Measurements from ENCODE around the gene BRD7.

Gene BRD7

DNA sequence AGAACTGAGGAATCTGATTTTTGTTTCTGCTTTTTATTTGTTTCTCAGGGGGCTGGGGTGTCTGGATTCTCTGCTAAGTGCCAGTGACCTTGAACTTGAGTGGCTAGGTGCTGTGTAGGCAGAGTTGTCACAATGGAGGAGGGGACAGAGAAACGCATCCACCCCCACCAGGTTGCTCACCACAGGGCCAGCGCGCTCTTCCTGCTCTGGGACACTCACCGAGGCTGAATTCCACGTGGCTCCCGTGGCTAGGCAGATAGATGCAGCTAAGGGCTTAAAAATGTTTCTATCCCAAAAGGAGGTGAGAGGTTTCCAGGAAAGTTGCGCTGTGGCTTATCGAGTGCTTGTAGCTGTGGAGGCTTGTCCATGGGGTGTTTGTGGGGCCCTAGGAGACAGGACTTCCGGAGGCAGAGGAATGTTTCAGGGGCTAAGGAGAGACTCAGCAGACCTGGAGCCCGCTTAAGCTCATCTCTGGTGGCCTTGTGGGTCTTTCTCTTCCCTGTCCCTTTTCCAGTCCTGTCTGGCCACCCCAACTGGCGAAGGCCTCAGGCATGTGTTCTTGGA, 65.7 kb downstream of the BRD7 start:
- no peak for DNase-seq

DNA sequence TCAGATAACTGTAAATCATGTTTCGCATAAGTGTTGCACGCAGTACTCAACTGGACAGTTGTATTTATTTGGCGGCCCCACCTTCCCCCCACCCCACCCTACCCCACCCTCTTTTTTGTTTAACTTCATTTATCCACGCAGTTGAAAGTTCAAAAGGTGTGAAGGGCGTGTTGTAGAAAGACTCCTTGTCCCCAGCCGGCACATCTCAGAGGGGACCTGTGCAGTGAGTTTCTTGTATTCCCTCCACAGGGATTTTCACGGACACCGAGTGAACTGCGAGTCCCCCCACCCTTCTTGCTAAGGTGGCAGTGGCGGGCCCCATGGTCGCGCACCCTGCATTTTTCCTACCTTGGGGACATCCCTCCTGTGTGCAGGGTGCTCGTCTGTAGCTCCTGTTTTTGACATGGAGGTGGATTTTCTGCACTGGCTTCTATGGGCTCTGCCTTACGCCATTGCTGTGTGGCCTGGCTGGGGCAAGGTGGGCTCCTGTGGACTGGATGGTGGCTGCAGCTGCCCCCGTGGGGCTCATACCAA, 66.2 kb downstream of the BRD7 start:
- DNase-seq: no peak

DNA sequence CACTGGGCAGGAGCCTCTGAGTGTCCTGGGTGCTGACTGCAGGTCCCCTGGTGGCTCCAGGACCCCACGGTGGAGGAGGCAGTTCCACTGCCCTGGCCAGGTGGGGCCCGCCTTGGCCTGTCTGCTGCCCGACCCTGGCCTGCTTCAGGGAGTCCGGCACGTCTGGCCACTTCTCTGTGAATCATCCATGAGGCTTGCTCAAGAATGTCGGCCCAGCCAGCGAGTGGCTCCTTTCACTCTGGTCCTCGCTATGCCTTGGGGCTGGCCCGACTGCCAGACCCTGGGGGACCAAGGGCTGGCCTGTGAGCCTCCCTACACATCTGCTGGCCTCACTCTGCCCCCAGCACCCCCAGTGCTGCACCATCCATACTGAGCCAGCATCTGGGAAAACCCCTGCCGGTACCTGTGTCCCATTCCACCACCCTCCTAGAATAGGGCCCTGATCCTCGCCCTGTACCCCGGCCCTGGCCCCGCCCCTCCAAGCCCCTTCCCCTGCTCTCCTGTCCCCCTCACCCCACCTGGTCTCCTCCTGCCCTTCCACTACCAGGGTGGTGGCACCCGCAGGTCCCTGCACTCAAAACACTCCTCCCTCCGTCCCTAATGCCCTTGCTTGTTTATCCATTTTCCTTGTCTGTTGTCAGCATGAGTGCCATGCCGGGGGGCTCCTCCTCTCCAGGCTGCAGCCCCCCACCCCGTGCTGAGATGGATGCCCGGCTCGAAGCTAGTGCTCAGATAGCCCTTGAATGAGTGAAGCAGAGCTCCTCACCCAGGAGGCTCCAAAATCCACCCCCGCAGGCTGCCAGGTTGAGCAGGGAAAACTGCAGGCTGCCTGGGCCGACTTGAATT, 66.9 kb downstream of the BRD7 start:
- no peak for DNase-seq

DNA sequence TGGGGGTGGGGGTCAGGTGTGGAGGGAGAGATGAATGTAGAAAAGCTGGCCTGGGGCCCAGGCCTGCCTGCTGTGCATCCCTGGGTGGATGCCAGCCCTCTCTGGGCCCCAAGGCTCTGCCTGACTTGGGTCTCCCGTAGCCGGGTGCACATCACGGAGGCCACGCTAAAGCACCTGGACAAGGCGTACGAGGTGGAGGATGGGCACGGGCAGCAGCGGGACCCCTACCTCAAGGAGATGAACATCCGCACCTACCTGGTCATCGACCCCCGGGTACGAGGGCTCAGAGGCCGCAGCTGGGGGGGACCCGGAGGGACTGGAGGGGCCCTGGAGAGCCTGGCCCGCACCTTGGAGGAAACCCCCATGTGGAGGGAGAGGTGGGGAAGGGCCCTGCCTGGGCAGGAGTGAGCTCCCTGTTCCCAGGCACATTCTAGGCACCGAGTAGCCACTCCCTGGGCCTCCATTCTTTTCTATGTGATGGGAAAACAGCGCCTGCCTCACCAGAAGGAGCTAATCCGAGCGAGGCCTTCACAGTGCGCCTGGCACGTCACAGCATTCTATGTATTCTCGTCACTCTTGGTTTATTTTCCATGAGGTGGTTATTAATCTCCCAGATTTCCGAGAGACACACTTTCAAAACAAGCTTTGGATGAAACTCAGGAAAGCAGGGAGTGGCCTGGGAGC, 67.7 kb downstream of the BRD7 start:
- DNase-seq: no peak

DNA sequence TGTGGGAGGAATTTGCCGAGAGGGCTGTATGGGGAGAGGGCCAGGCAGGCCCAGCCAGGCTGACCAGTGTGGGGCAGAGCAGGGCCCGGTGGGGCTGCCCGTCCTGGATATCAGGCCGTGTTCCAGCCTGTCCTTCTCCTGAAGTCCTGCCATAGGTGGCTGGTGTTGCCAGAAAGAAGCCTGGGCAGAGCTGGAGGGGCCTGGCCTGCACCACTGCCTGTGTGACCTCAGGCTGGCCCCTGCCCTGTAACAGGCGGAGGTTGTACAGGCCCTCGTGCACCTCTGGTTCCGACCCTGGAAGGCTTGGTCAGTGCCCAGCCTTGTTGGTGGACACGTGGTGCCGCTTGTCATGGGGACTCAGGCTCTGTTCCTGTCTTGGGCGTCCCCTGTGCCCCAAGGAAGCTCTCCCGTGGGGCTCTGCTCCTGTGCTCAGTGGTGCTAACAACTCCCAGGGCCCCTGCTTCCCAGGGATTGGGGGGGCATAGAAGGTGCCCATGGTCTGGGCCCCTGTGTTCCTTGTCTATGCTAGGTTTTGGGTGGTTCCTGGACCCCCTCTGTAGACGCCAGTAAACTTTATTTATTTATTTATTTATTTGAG, 69.2 kb downstream of the BRD7 start:
- DNase-seq: no peak

DNA sequence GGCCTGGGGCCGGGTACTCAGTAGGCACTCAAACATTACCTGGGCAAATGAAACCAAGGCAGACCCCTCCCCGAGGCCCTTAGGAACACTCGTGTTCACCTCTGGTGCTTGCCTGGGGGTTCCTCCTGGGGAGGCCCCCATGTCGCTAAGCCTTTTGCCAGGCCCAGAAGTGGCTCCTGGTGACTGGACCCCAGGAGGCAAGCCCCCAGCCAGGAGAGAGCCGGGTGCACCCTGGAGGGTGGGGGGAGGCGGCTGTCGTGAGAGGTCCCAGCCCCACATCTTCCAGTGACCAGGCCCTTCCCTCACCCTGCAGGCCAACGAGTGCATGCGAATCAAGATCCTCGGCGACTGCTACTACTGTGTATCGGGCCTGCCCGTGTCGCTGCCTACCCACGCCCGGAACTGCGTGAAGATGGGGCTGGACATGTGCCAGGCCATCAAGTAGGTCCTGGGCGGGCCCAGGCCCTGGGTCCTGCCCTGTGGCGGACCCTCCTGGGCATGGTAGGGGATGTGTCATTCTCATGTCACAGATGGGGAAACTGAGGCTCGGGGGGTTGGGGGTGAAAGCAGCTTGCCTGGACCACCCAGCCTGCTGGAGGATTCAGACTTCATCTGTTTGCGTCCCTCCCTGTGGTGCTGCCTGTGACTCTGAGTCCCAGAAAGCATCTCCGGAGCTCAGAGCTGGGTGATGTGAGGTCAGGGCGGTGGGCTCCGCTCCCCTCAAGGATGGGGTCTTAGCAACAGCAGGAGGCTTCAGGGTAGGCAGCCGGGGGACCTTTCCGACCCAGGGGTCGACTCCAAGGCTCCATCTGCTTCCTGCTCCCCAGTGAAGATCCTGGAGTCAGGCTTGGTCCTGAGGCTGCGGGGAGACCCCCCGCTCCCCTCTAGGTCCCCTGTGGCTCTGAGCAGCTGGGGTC, 69.9 kb downstream of the BRD7 start:
- no peak for DNase-seq

DNA sequence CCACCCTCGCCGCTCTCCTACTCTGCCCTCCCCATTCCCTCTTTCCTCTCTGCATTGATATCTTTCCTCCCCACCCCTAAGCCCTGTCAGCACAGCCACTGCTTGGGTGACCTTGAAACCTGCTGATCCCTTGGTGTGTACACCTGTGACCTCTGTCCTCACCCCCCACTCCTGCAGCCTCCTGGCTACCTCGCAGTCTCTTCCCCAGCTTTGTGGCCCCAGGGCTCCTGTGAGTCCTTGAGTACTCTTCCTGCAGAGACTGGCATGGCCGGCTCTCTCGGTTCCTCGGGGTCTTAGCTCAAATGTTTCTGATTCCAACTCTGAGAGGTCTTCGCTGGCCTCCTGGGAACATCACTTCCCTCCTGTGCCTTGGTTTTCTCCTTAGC, 70.7 kb downstream of the BRD7 start:
- DNase-seq: no peak

DNA sequence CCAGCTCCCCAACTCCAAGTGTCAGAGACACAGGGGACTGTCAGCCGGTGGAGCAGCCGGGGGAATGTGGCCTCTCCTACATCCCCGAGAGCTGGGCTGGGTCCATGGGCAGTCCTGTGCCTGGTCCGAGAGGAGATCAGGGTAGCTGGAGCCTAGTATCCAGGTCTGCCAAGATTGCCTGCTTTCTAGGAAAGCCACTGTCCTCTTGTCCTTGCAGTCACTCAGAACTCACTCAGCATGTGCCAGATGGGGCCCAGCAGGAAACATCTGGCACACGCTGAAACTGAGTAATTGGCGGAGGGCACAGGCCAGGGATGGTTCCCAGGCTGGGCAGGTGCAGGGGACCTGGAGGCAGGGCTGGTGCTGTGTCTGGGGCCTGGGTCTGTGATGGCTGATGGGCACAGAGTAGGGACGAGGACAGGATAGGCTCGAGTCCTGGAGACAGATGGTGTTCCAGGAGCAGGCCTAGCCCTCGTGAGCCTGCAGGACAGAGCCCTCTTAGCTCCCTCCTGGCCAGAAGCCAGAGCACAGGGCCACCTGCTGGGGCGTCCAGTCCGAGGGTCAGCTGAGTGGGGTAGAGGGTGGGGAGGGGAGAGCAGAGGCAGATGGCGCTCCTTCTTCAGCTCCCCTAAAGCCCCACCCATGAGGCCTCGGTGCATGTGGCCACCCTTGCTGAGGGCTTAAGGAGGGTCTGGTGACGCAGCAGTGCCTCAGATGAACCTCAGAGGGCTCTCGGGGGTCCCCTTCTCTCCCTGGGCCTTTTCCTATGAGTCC, 71.3 kb downstream of the BRD7 start:
- no peak for DNase-seq

DNA sequence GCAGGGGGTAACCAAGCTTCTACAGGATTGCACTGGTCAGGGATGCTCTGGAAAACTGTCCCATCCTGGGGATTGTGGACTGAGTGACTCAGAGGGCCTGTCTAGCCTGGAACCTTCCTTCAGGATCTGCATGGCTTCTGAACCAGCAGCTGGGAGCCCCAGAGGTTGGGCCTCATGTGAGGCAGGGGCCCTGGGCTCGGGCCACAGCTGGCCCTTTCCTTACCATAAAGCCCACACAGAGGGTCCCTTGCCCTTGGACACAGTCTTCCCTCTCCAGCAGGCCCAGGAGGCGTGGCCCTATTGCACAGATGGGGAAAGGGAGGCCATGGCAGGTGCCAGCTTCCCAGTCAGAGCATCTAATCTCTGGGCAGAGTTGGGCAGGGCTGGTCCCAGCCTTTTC, 72.0 kb downstream of the BRD7 start:
- DNase-seq: no peak

DNA sequence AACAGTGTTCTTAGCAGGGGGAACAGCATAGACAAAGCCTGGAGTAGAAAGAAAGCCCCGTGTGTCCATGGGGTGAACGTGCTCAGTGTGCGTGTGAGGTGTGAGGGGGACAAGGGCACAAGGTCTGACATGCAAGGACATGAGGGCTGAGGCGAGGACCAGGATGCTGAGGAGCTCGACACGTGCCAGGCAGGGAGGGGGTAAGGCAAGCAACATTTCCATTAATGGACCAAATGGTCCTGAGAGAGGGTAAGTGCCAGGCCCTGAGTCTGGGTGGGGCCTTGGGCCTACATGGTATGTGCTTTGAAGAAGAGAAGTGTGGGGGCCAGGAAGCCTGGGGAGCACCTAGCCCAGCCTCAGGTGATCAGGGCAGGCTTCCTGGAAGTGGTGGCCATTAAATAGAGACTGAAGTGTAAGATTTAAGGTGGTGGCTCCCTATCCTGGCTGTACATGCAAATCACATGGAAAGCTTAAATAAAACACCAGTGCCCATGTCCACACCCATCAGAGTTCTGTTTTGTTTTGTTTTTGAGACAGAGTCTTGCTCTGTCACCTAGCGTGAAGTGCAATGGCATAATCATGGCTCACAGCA, 73.2 kb downstream of the BRD7 start:
- no peak for DNase-seq

DNA sequence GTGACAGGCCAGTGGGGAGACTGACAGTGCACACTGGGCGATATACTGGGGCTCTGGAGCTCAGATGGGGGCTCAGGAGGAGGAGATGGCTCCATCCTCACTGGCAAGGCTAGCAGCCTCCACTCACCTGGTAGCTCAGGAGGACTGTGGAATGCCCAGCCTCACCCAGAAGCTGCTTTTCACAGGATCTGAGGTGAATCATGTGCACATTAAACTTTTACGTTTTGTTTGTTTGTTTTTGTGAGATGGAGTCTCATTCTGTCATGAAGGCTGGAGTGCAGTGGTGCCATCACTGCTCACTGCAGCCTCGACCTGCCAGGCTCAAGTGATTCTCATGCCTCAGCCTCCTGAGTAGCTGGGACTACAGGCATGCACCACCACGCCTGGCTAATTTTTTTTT, 73.8 kb downstream of the BRD7 start:
- DNase-seq: no peak

DNA sequence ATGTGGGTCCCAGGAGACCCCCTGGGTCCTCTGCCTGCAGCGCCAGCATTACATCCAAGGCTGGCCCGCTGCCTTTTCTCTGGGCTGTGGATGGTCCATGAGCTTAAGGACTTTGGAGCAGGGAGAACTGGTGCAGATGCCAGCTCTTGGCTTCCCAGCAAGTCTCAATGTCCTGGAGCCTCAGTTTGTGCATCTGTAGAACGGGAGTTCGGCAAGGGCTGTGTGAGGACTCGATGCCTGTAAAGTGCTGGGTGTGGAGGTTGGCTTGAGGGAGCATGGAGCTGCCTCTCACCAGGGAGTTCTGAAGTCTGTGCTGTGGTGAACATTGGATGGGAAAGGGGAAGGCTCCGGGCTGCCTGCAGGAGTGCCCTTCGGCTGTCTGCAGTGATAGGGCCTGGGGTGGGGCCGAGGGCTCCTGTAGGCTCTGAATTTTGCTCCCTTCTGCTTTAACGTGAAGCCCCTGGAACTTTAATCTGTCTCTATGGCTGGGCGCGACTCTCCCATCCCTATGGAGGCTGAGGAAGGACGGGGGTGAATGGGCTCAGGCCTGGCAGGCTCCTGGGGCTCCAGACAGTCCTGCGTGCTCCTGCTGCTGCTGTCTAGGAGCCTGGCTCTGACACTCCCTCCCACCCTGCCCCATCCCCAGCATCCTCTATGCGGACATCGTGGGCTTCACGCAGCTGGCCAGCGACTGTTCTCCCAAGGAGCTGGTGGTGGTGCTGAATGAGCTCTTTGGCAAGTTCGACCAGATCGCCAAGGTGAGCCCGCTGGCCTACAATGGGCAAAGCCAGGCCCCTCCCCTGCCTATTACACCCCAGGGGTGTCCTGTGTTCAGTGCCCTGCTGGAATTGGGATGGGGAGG, 74.6 kb downstream of the BRD7 start:
- no peak for DNase-seq

DNA sequence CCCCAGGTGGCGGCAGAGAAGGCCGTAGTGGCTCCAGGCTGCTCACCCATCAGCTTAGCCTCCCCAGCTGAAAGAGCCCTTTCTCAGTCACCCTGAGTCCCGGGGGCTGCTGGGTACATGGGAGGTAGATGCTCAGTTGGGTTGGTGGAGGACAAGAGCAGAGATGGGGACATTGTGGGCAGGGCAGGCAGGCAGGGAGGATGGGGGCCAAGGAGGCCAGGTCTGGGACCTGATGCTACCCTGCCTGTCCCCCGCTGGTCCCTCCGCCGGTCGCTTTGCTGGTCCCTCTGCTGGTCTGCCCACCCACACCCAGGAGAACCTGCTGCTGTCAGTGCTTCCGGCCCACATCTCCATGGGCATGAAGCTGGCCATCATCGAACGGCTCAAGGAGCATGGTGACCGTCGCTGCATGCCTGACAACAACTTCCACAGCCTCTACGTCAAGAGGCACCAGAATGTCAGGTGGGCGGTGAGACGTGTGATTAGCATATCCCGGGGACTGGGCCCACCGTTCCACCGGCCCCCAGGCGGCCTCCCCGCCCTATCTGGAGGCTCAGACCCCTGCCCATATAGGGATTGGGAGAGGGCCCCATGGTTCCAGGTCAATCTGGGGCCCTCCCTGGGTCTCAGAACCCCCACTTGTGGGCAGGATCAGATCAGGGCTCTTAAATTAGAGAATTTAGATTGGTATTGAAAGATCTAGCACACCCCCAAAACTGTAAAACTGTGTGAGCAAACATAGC, 75.6 kb downstream of the BRD7 start:
- no peak for DNase-seq

DNA sequence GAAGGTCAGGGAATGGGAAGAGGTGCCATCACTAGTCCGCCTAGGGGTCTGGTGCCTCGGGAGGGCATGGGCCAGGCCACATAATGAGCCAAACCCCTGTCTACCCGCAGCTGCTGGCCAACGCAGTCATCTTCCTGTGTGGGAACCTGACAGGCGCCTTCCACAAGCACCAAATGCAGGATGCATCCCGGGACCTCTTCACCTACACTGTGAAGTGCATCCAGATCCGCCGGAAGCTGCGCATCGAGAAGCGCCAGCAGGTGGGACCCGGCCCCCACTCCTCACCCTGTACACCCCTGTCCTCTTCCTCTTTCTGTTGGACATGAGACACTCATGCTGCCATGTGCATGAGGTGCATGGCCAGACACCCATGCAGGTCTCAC, 76.2 kb downstream of the BRD7 start:
- DNase-seq: no peak

DNA sequence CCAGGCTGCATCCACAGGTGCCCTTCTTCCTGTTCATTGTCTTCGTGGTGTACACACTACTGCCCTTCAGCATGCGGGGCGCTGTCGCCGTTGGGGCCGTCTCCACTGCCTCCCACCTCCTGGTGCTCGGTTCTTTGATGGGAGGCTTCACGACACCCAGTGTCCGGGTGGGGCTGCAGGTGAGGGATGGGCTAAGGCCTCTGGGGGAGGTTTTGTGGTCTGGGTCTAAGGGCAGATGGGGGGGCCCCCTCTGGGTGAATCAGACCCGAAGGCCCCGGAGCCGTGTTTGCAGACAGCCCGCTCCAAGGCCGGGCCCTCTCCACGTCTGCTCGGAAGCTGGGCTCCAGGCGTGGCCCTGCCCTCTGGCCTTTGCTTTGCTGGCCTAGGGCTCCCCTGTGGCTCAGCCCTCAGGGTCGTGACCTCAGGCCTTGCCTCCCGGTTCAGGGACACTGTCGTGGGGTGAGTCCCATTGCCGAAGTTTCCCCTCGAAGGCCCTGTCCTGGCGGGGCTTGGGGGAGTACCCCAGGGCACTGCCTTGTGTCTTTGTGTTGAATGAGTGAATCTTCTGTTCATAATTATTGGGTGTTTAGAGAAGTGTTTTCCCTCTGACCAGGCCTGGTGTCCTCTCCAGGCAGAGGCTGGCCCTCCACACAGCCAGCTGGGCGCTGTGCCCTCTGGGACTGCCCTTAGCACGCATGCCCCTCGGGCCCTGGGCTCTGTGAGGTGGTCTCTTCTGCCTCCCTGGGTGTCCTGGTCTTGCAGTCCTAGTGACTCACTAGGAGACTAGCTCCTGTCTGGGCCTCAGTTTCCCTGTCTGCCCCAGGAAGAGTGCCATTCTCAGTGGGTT, 76.8 kb downstream of the BRD7 start:
- DNase-seq: no peak

DNA sequence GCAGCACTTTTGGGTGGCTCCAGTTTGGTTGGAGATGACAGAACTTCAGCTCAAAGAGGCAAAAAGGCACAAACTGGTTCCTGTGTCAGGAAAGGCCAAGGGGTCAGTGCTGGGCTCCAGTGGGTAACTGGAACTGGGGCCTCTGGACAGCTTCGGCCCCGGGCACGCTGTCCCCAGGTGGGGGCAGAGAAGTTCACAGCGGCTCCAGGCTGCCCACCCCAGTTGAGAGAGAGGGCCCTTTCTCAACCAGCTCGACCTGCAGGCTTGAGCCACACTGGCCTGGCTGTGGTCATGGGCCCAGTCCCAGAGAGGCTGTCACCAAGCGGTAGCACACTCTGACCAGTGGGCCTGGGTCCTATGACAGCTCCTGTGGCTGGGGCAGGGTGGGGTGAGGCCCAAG, 77.9 kb downstream of the BRD7 start:
- DNase-seq: no peak

DNA sequence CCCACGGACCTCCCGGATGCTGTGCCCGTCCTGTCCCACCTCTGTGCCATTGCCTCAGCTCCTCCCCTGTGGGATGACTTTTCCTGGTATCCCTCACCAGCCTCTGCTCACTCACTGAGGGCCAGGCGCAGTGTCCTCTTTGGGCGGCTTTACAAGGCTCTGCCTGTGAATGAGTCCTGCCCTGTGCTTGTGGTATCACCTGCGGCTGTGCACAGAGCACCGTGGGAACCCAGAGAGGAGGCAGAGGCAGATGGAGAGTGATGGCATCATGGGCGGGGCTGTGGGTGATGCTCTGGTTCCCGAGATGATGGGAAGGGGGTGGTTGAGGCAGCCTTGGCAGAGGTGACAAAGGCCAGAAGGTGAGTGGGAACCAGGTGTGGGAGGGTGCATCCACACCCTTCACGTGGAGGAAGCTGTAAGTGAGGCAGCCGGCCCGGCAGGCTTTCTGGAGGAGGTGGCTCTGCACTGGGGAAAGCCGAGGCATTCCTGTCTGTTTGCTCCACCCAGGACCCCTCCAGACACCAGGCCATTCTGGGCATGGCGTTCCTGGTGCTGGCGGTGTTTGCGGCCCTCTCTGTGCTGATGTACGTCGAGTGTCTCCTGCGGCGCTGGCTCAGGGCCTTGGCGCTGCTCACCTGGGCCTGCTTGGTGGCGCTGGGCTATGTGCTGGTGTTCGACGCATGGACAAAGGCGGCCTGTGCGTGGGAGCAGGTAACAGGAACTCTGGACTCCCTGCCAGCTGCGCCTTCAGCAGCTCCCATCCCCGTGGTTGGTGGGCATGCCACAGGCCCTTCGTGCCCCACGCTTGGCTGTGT, 78.6 kb downstream of the BRD7 start:
- DNase-seq: no peak

DNA sequence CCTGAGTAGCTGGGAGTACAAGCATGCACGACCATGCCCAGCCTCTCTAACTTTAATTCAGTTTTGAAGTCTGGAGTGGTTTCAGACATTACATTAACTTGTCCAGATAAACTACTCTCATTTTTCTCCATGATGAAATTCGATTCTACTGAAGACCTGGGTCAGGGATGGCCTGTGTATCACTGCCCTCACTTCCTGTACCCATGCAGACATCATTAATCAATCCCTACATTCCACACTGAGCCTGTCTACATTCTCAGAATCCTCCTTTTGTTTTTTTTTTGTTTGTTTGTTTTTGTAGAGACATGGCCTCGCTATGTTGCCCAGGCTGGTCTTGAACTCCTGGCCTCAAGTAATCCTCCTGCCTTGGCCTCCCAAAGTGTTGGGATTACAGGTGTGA, 79.9 kb downstream of the BRD7 start:
- DNase-seq: no peak

Data from NCI-H1417 treated with DMSO at 0.1 percent for 48 hours (cell line).